M059J (cell line): ENCODE measurements around the gene TOR4A. TPM values are rescaled to one million over a fixed set of nuclear protein-coding genes. Genes with fewer than 3 reads are reported as not detected.
"Not testable (repeated sequence)": the region's sequence is repeated elsewhere in the genome, so short reads cannot be mapped to it uniquely, and the experiment has no call there.

Source experiments
- DNase-seq: peaks from one replicate; pipeline ENCODE4 v3.0.0-alpha.2; 2012; ENCODE audit warnings: low read depth
- total RNA-seq: library from RNA; depleted of rRNA; stranded (reverse); fragments of >200 nt; shearing (Covaris generic); gene quantifications from 2 replicates; pipeline ENCODE4 v1.2.3, GENCODE V29; 2014

The TOR4A gene
- total RNA-seq, 1 experiment from 2014 or later, result 1.7 TPM

DNA sequence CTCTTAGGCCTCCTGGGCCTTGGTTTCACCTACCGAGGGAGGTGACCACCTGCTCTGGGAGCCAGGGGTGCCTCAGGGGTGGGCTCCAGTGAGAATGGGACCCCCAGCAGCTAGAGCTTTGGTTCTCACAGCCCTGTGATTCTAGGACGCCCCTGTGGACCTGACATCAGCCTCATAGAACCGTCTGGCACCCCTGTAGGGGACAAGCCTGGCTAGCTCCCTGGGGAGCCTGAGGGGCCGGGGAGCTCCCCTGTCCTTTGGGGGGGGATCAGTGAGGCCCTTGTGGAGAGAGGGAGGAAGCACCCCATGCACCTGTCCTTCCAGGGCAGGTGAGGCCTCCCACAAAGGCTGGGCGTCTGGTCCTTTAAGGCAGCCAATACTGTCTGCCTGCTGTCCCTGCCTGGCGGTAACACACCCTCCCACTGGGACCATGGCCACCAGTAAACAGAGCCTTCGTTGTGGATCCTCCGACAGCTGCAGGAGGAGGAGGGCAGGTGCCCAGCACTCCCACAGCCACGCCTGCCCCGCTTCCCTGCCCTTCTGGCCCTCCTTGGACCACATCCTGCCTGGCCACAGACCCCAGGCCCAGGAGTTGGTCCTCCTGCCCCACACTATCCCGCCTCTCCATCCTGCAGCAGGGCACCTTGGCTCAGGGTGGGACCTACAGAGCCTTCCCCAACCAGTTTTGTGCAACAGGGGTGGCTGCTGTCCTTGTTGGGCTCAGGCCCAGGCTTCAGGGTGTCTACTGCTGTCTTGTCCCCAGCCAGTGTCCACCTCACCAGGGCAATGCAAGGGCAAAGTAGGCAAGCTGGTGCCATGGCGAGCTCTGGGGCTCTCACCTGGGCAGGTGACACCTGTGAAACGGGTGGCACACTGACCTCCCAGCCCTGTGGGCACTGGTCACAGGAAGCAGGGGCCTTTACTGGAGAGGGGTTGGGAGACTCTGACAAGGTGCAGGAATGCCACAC is 39.5 kb upstream of the TOR4A start:
- DNase-seq, result peak; percentile 45

DNA sequence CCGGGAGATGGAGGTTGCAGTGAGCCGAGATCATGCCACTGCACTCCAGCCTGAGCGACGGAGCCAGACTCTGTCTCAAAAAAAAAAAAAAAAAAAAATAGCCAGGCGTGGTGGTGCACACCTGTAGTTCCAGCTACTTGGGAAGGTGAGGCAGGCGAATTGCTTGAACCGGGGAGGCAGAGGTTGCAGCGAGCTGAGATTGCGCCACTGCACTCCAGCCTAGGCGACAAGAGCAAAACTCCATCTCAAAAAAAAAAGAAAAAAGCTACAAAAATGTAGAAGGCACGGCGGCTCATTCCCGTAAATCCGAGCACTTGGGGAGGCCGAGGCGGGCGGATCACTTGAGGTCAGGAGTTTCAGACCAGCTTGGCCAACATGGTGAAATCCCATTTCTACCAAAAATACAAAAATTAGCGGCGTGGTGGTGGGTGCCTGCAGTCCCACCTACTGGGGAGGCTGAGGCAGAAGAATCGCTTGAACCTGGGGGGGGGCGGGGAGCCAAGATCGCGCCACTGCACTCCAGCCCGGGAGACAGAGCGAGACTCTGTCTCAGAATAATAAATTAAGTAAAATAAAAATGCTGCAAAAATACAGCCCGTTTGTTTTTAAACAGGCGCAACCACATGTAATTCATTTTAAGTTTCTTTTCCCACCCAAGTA is 37.9 kb upstream of the TOR4A start:
- DNase-seq, result not testable (repeated sequence)

DNA sequence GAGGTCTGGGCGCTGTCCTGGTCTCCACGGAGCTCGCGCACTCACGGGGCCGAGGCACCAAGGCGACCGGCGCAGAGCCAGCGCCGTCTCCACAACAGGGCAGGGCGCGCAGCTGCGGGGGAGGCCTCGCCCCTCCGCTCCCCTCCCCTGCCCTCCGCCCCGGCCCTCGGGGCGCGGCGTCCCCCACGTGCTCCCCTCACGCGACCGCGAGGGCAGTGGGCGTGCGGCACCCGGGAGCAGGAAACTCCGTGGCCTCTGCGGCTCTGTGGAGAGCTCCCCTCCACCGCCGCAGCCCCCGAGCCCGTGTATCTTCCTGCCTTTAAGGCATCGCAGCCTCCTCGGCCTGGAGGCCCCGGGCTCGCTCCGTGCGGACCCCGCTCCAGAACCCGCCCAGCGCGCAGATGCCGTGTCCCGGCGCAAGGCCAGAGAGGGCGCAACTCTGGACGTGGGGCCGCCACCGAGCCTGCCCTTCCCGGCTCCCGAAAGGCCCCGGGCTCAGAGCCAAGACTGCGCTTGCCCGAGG is 37.1 kb upstream of the TOR4A start:
- peak; percentile 80 for DNase-seq

DNA sequence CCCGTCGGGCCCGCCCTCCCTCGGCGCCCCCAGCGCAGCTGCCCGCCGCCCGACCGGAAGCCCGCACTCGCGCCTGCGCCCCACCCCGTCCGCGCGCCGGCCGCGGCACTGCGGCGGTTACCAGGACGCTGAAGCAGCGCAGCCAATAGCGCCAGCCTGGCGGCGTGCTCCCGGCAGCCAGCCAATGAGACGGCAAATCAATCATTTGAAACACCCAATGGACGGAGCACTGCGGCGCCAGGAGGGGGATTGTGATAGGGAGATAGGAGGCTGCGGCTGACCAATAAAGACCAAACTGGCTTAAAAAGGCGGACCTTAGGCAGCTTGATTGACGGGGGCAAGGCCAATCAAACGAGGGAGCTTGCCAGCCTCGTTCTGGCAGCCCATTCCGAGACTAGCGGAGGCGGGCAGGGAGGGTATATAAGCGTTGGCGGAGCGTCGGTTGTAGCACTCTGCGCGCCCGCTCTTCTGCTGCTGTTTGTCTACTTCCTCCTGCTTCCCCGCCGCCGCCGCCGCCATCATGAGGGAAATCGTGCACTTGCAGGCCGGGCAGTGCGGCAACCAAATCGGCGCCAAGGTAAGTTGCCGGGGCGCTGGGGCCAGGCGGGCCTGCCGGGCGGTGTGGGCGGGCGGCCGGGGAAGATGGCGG is 36.6 kb upstream of the TOR4A start, which contains the start of gene TUBB4B:
TSS of gene TUBB4B (plus strand) at position 447 of the 649 bp plus-strand sequence. CDS start at position 521, 74 bp downstream.
- DNase-seq, result peak; percentile 100

DNA sequence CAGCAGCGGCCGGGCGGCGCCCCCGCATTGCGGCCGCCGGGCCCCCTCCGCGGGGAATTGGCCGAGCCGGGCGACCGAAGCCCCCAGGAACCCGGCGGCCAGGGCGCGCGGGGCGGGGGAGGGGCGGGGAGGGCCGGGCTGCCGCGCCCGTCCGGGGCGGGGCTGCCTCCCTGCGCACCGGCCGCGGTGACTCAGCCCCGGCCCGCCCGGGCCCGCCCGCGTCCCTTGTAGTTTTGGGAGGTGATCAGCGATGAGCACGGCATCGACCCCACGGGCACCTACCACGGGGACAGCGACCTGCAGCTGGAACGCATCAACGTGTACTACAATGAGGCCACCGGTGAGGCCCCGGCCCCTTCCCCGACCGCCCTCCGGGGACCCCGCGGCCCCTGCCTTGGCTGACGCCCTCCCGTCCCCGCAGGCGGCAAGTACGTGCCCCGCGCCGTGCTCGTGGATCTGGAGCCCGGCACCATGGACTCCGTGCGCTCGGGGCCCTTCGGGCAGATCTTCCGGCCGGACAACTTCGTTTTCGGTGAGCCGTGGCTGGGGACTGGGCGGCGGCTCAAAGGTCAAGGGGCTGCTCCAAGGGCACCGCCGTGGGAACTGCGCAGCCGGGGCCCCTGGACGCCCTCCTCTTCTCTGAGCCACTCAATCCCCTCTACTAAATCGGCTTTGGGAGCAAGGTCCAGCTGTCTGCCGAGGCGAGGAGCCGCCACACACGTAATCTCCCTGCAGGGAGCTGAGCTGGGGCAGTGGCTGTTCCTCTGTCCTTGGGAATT is 35.8 kb upstream of the TOR4A start:
- peak; percentile 58 for DNase-seq

DNA sequence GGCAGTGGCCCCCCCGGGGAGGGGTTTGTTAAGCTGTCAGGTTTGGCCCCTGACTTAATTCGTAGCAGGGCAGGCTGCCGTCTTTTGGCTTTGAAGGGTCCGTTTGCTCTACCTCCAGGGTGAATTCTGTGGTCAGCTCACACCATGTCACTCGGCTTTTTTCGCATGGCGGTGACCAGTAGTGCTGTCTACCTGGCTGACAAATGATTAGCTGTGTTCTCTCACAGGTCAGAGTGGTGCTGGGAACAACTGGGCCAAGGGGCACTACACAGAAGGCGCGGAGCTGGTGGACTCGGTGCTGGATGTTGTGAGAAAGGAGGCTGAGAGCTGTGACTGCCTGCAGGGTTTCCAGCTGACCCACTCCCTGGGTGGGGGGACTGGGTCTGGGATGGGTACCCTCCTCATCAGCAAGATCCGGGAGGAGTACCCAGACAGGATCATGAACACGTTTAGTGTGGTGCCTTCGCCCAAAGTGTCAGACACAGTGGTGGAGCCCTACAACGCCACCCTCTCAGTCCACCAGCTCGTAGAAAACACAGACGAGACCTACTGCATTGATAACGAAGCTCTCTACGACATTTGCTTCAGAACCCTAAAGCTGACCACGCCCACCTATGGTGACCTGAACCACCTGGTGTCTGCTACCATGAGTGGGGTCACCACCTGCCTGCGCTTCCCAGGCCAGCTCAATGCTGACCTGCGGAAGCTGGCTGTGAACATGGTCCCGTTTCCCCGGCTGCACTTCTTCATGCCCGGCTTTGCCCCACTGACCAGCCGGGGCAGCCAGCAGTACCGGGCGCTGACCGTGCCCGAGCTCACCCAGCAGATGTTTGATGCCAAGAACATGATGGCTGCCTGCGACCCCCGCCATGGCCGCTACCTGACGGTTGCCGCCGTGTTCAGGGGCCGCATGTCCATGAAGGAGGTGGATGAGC is 35.0 kb upstream of the TOR4A start:
- no peak for DNase-seq

DNA sequence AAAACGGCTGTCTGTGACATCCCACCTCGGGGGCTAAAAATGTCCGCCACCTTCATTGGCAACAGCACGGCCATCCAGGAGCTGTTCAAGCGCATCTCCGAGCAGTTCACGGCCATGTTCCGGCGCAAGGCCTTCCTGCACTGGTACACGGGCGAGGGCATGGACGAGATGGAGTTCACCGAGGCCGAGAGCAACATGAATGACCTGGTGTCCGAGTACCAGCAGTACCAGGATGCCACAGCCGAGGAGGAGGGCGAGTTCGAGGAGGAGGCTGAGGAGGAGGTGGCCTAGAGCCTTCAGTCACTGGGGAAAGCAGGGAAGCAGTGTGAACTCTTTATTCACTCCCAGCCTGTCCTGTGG is 34.3 kb upstream of the TOR4A start:
- DNase-seq, result not testable (repeated sequence)

DNA sequence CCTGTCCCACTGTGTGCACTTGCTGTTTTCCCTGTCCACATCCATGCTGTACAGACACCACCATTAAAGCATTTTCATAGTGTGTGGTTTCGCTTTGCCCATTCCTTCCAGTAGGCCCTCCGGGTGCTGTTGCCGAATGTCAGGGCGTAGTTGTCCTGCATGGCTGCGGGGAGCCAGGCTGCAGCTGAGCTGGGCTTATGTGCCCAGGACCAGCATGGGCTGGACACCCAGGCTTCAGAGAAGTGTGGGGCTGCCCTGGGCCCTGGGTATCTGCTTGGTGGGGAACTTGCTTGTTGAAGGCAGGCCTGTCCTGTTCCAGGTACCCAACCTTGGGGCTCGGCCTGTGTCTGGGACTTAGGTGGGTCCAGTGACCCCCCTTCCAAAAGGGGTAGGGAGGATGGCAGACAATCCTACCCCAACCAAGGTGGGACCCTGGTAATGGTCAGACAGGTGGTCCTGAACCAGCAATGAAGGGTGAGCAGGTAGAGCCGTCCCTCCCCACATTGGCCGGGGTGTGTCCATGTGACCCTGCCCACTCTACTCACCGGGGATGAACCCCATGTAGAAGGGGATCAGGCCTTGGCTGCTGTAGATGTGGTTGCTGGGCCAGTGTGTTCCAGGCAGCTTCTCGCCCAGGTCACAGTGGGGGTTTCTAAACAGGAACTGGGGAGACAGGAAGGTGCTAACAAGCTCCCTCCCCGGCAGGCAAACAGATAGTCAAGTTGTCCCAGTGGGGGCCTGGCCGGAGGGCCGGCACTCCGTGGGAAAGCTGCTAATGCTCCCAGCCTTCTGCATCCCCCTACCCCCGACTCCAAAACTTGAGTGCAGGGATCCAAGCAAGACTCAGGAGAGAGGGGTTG is 33.7 kb upstream of the TOR4A start:
- DNase-seq, result peak; percentile 62

DNA sequence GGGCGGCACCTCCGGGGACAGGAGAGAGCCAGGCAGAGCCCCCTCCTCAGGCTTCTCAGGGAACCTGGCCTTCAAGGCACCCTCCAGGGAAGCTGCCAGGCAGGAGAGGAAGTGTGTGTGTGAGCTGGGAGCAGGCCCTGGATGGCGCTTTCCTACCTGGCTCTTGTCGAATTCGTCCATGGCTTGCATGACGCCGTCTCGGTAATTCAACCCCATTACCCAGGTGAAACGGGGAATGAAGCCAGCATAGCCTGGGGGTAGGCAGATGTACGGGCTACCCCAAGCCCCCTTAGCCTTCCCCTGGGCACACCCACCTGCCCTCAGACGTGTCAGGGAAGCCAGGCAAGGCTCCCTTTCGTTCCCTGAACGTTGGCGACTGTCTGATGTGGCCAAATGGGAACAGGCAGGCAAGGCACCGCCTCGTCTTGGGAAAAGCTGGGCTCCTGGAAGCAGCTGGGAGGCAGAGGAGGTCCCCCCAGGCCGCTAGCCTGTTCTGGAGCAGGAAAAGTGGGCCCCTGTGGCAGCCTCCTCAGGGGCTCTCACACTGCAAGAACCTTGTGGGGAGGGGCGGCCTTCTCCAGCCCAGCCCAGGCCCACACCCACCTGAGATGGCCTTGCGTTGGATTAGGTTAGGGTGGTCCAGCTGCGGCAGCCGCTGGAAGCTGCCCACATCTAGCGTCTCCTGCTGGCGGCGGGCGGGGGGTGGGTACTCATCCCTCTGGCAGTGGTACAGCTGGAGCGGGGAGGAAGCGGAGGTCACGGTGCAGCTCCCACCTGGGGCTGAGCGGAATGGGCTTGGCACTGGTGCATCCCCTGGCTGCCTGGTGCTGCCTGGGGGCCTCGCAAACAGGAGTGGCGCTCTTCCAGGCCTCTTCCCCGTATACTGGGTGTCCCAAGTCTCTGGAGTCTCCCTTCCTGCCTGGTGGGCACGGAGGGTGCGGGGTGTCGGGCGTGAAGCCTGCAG is 32.8 kb upstream of the TOR4A start:
- no peak for DNase-seq

DNA sequence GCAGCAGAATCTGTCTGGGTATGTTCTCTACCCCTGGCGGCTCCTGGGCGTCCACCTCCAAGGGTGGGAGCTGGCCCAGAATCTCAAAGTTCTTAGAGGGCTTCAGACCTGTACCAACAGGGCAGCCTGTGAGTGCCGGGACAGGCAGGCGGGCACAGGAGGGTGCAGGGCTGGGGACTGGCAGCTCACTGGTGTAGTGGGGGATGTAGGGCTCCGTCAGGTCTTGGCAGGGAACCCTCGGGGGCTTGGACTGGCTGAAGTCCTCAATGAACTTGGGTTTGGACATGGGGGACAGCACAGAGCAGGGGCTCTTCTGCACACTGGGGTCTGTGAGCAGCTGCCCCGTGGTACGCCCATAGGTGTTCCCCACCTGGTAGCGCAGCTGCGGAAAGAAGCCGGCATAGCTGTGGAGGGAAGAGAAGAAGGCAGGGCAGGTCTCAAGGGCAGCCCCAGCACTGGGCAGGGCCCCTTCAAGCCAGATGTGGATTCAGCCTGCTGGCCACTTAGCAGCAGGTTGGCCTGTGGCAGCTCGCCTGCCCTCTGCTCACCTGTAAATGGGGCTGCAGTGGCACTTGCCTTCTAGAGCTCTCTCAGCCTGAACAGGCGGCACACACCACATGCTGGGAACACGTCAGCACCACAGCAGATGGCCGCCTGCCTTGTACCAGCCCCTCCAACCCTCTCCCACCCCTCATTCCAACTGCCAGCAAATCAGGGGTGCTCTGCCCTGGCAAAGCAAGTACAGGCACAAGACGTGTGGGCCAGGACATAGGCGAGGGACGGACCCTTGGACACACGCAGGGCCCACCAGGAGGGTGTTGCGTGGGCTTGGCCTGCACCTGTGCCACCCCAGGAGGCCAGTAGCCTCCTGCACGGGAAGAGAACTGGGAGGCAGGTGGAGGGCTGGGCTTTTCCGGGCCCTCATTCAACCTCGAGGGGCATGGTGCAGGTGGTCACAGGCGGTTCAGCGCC is 31.8 kb upstream of the TOR4A start:
- no peak for DNase-seq

DNA sequence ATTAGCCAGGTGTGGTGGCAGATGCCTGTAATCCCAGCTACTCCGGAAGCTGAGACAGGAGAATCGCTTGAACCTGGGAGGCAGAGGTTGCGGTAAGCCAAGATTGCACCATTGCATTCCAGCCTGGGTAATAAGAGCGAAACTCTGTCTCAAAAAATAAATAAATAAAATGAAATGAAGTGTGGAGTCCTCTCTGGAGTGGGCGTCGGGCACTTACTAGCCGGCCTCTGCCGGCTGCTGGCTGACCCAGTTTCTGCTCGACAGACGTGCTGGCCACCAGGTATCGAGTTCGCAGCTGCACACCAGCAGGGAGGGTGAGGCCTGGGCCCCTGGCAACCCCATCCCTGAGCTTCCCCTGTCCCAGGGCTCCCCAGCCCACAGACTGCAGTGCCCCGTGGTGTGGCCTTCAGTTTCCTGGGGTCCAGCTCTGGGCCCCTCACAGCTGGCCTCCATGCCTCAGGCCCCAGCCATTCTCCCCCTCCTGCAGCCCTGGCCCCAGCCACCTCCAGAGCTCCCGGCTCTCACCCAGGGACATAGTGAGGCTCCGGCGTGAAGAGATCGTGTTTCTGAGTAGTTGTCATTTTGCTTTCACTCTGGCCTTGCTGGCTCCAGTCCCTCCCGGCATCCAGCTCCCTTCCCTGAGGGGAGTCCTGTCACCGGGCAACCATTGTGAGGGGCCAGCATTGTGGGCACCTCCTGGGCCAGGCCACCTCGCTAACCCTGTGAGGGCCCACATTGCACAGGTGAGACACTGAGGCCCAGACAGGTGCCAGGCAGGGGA is 30.2 kb upstream of the TOR4A start:
- no peak for DNase-seq

DNA sequence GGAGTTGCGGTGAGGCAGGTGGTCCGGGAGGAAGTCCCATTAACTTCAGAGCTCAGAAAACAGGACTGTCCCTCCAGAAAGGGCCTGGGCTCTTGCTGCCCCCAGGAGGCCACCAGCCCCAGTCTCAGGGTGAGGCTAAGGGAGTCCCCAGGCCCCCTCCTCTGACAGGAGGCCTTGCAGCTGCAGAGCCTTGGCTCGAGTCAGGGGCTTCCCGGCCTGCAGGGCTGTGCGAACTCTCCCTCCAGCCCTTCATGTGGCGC is 29.7 kb upstream of the TOR4A start:
- no peak for DNase-seq

DNA sequence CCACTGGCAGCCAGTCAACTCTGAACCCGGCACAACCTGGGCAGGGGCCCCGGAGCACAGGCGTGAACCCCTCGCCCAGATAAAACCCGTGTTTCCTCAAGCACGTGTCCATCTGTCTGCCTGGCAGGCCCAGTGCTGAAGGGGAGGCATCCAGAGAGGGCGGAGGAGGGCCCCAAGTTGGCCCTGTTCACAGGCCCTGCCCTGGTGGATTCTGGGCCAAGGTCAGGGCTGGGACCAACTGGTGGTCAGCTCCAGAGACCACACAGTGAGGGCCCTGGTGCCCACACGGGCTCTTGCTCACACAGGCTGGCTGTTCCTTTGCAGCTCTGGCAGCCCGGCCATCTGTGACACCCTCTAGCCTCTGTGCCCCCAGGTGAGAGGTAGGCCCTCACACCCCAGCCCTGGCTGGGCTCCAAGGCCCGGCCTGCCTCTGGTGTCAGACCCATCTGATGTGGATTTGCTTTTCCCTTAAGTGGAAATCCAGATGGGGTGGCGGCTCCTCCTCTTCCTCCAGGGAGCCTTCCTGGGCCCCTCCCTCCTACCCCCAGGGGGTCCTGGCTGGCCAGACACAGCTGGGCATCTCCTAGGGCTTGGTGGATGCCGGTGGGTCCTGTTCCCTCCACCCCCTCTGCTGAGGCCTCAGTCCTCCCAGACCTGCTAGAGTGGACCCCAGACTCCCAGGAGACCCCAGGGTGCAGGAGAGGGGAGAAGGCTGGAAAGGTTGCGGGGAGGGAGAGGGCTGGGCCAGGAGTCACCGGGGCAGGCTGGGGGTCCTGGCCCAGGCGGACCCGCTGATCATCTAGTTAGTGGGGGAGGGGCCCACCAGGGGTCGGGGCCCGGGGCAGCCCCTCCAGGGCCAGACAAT is 27.0 kb upstream of the TOR4A start:
- no peak for DNase-seq

DNA sequence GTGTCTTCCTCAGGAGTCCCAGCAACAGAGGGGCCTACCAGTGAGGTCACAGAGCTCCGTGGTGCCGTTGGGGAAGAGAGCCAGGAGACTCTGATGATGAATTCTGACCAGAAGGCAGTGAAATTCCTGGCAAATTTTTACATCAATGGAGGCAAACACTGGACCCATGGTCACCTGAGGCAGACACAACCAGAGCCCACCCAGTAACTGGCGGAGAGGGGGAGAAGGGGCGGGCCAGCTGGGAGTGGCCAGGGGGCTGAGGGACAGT is 26.4 kb upstream of the TOR4A start, which contains the start of gene STPG3:
TSS of gene STPG3 (plus strand) at position 93 of the 268 bp plus-strand sequence. CDS start at position 94, 1 bp downstream.
- no peak for DNase-seq

DNA sequence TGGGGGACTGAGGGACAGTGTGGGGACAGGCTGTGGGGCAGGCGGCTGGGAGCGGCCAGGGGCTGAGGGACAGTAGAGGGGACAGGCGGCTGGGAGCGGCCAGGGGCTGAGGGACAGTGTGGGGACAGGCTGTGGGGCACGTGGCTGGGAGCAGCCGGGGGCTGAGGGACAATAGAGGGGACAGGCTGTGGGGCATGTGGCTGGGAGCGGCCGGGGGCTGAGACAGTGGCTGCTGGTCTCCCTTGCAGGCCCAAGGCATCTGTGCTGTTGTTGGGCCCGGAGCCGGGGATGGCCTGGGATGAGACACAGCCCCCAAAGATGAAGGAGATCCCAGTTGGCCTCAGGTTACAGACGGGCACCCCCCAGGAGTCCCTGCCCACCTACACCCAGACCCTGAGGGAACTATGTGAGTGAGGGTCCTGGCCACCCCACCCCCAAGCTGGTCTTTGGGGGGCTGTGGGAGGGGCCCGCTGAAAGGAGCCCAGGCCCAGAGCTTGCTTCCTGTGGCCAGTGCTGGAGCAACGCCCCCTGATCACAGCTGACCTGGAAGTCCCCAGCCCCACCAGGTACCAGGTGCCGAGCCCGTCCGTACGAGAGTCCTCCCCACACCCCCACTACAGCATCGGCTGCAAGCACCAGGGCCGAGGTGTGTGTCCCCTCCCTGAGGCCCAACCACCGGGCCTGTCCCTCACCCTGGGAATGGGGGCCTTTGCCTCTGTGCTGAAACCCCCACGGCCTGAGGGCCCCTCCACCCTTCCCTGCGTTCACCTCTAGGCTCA is 25.8 kb upstream of the TOR4A start:
- no peak for DNase-seq
